SK-N-SH (cell line): Measurements from ENCODE around the gene SPG11. TPM values are rescaled to one million over a fixed set of nuclear protein-coding genes. Genes with fewer than 3 reads are reported as not detected.

ENCODE experiments used
- CTCF ChIA-PET: fragments of 300-600, 350-600 bp; formaldehyde crosslinking; extraction: SDS; loops from one replicate; lab custom pipeline; 2021; lab: Yijun Ruan, JAX
- POLR2A ChIA-PET: fragments of 350-600 bp; sonication (Branson Sonifier 250); formaldehyde crosslinking; extraction: SDS; loops from one replicate; lab custom pipeline; 2020; ENCODE audit warnings: antibody characterized with exemption, inconsistent platforms; lab: Yijun Ruan, JAX
- DNase-seq: peaks from one replicate; pipeline ENCODE4 v3.0.0; 2012
- H2AFZ ChIP-seq: fragments of 200-600 bp; sonication (generic); 2 replicates; pipeline ENCODE4 v1.8.1; 2016; ENCODE audit warnings: antibody characterized with exemption, mild to moderate bottlenecking, low read depth
- H3F3A ChIP-seq: fragments of 200-600 bp; sonication (generic); replicated peaks from 2 replicates; pipeline ENCODE3; 2016; ENCODE audit warnings: antibody characterized with exemption, mild to moderate bottlenecking; ENCODE audit not compliant: insufficient read depth
- H3K27ac ChIP-seq, 2 experiments: fragments of 200-500 bp in 1 of 2; fragments of 200-600 bp in 1 of 2; sonication (Bioruptor generic) in 1 of 2; sonication (generic), shearing (Covaris generic) in 1 of 2; 2 replicates each; pipeline versions ENCODE4 v1.5.1 to v1.6.1; 2014 to 2016; ENCODE audit warnings: low read depth in 2 of 2, inconsistent platforms in 1 of 2, low read length in 1 of 2, mild to moderate bottlenecking in 1 of 2, mixed read lengths in 1 of 2
- H3K27me3 ChIP-seq: fragments of 200-600 bp; sonication (generic), shearing (Covaris generic); 2 replicates; pipeline ENCODE4 v1.6.1; 2016; ENCODE audit warnings: mixed run types; ENCODE audit not compliant: insufficient read depth
- H3K36me3 ChIP-seq, 2 experiments: fragments of 200-500 bp in 1 of 2; fragments of 200-600 bp in 1 of 2; sonication (Bioruptor generic) in 1 of 2; sonication (generic) in 1 of 2; replicated peaks in 1 of 2; 2 replicates each; pipeline versions ENCODE3 to v1.5.1; 2014 to 2016; ENCODE audit warnings: low read length in 1 of 2, mild to moderate bottlenecking in 1 of 2; ENCODE audit not compliant: insufficient read depth in 2 of 2, control insufficient read depth in 1 of 2
- H3K4me1 ChIP-seq, 2 experiments: fragments of 200-500 bp in 1 of 2; fragments of 200-600 bp in 1 of 2; sonication (Bioruptor generic) in 1 of 2; sonication (generic), shearing (Covaris generic) in 1 of 2; 2 replicates each; pipeline versions ENCODE4 v1.5.1 to v1.6.1; 2014 to 2016; ENCODE audit warnings: low read depth in 1 of 2, low read length in 1 of 2, mixed run types in 1 of 2; ENCODE audit not compliant: insufficient read depth in 2 of 2, control insufficient read depth in 1 of 2
- H3K4me2 ChIP-seq: fragments of 200-600 bp; sonication (generic), shearing (Covaris generic); 2 replicates; pipeline ENCODE4 v1.6.1; 2017; ENCODE audit warnings: mixed run types
- H3K4me3 ChIP-seq, 2 experiments: fragments of 200-500 bp in 1 of 2; fragments of 200-600 bp in 1 of 2; sonication (Bioruptor generic) in 1 of 2; sonication (generic), shearing (Covaris generic) in 1 of 2; 2 replicates each; pipeline versions ENCODE4 v1.5.1 to v1.8.1; 2014 to 2016; ENCODE audit warnings: low read depth in 2 of 2, inconsistent platforms in 1 of 2, low read length in 1 of 2, mild to moderate bottlenecking in 1 of 2, mixed read lengths in 1 of 2, moderate library complexity in 1 of 2
- H3K79me2 ChIP-seq: fragments of 200-600 bp; sonication (generic); 2 replicates; pipeline ENCODE4 v1.8.1; 2017; ENCODE audit warnings: mild to moderate bottlenecking; ENCODE audit not compliant: insufficient read depth
- H3K9ac ChIP-seq: fragments of 200-600 bp; sonication (generic); 2 replicates; pipeline ENCODE4 v1.6.1; 2017; ENCODE audit warnings: mixed run types
- H3K9me2 ChIP-seq: fragments of 200-600 bp; sonication (generic); 2 replicates; pipeline ENCODE4 v1.6.1; 2017; ENCODE audit warnings: mixed run types
- H3K9me3 ChIP-seq: fragments of 200-600 bp; sonication (generic); 2 replicates; pipeline ENCODE4 v1.6.1; 2017; ENCODE audit warnings: mixed run types, mild to moderate bottlenecking, moderate library complexity
- H4K20me1 ChIP-seq: fragments of 200-600 bp; sonication (generic); 2 replicates; pipeline ENCODE4 v1.6.1; 2017; ENCODE audit warnings: mild to moderate bottlenecking, mixed run types; ENCODE audit not compliant: insufficient read depth
- CHD2 ChIP-seq: fragments of 150-350 bp; IDR thresholded peaks from 2 replicates; pipeline ENCODE4 v1.6.1; 2018; ENCODE audit warnings: low read length; ENCODE audit not compliant: partially characterized antibody
- ELF1 ChIP-seq: IDR thresholded peaks from 2 replicates; pipeline ENCODE4 v1.4.0; 2012
- EP300 ChIP-seq, 2 experiments: IDR thresholded peaks; 2 replicates each; pipeline versions ENCODE4 v1.4.0 to v1.6.1; 2012; ENCODE audit warnings: borderline replicate concordance in 1 of 2, low read depth in 1 of 2, low read length in 1 of 2
- FOXJ3 ChIP-seq: sonication (generic); formaldehyde crosslinking; IDR thresholded peaks from 2 replicates; pipeline ENCODE4 v1.5.1; 2020; ENCODE audit warnings: mild to moderate bottlenecking, missing genetic modification reagents
- GABPA ChIP-seq: IDR thresholded peaks from 2 replicates; pipeline ENCODE4 v1.4.0; 2012; ENCODE audit warnings: low read depth, mild to moderate bottlenecking
- GATA2 ChIP-seq: sonication (generic); formaldehyde crosslinking; IDR thresholded peaks from 2 replicates; pipeline ENCODE4 v1.5.0; 2020; ENCODE audit warnings: mild to moderate bottlenecking, missing genetic modification reagents
- IRF3 ChIP-seq: fragments of 150-350 bp; IDR thresholded peaks from 2 replicates; pipeline ENCODE4 v1.6.1; 2016; ENCODE audit warnings: mild to moderate bottlenecking, low read depth, low read length
- JUND ChIP-seq: IDR thresholded peaks from 2 replicates; pipeline ENCODE4 v1.4.0; 2012
- MAX ChIP-seq: IDR thresholded peaks from 2 replicates; pipeline ENCODE4 v1.4.0; 2012; ENCODE audit warnings: low read depth
- MEF2A ChIP-seq: IDR thresholded peaks from 2 replicates; pipeline ENCODE4 v1.4.0; 2012; ENCODE audit warnings: low read depth, borderline replicate concordance
- NFIC ChIP-seq: IDR thresholded peaks from 2 replicates; pipeline ENCODE4 v1.4.0; 2012; ENCODE audit warnings: borderline replicate concordance
- NRF1 ChIP-seq: IDR thresholded peaks from 2 replicates; pipeline ENCODE4 v1.6.1; 2012; ENCODE audit warnings: low read depth, mild to moderate bottlenecking, low read length
- PBX3 ChIP-seq: IDR thresholded peaks from 2 replicates; pipeline ENCODE4; 2012
- POLR2AphosphoS5 ChIP-seq: IDR thresholded peaks from 2 replicates; pipeline ENCODE4 v1.6.1; 2012; ENCODE audit warnings: low read depth, low read length
- RCOR1 ChIP-seq: fragments of 150-350 bp; IDR thresholded peaks from 2 replicates; pipeline ENCODE4 v1.6.1; 2017; ENCODE audit warnings: antibody characterized with exemption, low read length
- REST ChIP-seq: IDR thresholded peaks from 2 replicates; pipeline ENCODE4 v1.6.1; 2012; ENCODE audit warnings: mild to moderate bottlenecking, low read depth, low read length, moderate library complexity
- RXRA ChIP-seq: IDR thresholded peaks from 2 replicates; pipeline ENCODE4 v1.4.0; 2012; ENCODE audit warnings: low read depth, mild to moderate bottlenecking, borderline replicate concordance
- TAF1 ChIP-seq: IDR thresholded peaks from 2 replicates; pipeline ENCODE4 v1.6.1; 2012; ENCODE audit warnings: low read depth, mild to moderate bottlenecking, low read length, moderate library complexity, borderline replicate concordance
- TCF12 ChIP-seq: IDR thresholded peaks from 2 replicates; pipeline ENCODE4 v1.4.0; 2012
- USF2 ChIP-seq: fragments of 150-350 bp; IDR thresholded peaks from 2 replicates; pipeline ENCODE4 v1.6.1; 2017; ENCODE audit warnings: antibody characterized with exemption, low read length, low read depth, borderline replicate concordance
- ZBTB33 ChIP-seq: IDR thresholded peaks from 2 replicates; pipeline ENCODE4 v1.4.0; 2012; ENCODE audit warnings: low read depth, borderline replicate concordance
- WGBS: methylation state at CpG from one replicate; pipeline ENCODE4 v1.1.6; 2017; ENCODE audit warnings: low lambda C conversion rate; 5-methylcytosine and 5-hydroxymethylcytosine counted together
- polyA plus RNA-seq, 3 experiments: library from polyadenylated mRNA; depleted of rRNA; stranded (reverse); fragments of >200 nt; gene quantifications; 2 replicates each; pipeline ENCODE4 v1.2.3, GENCODE V29; 2012

SPG11 gene
- polyA plus RNA-seq, 1 of the 3 experiments (the other 2 are of a cell fraction), result 36.3 TPM

GRCh38 chr15:44623178-44623577, 40.3 kb downstream of the SPG11 start:
- no peaks in the 10 kb centered on the region for H3K9me3 ChIP-seq
- H3K79me2 ChIP-seq, result no peaks in the 10 kb centered on the region
- no peaks in the 10 kb centered on the region for H3F3A ChIP-seq
- H3K9me2 ChIP-seq, result no peaks in the 10 kb centered on the region
- H3K4me3 ChIP-seq, result no peak overlapping the region
- H3K4me2 ChIP-seq, result no peak overlapping the region
- H4K20me1 ChIP-seq, result no peaks in the 10 kb centered on the region
- DNase-seq, result no peak
- TF ChIP-seq USF2 (no peak), CHD2 (no peak), ELF1 (no peak), PBX3 (no peak), MEF2A (no peak), EP300 (IDR thresholded peaks at IDR 0.05; ENCODE audit: borderline replicate concordance in 1 of 2, low read depth in 1 of 2, low read length in 1 of 2) (no peak), POLR2AphosphoS5 (no peak), JUND (no peak), FOXJ3 (CRISPR knock-in tag) (no peak), IRF3 (no peak), RXRA (no peak), GATA2 (CRISPR knock-in tag) (no peak)
- TF ChIP-seq, all 33 proteins: peak for 0
- Histone ChIP-seq H3K9ac (no peak overlapping the region), H3K27me3 (no peaks in the 10 kb centered on the region), H3K4me1 (no peaks in the 10 kb centered on the region), H3K27ac (no peak overlapping the region), H2AFZ (no peak overlapping the region), H3K36me3 (peaks cover 50 to 73% of the 10 kb centered on the region in 2 experiments)
- ChIA-PET CTCF (no interaction called here), POLR2A (no interaction called here)

GRCh38 chr15:44620081-44620480, 43.4 kb downstream of the SPG11 start:
- DNase-seq, result no peak
- POLR2A ChIA-PET, result no interaction called here
- H3K9me2 ChIP-seq, result no peaks in the 10 kb centered on the region
- no peak overlapping the region for H2AFZ ChIP-seq
- no peak overlapping the region for H3K4me2 ChIP-seq
- H3K9me3 ChIP-seq, result no peaks in the 10 kb centered on the region
- H3F3A ChIP-seq, result no peaks in the 10 kb centered on the region
- whole genome bisulfite sequencing, result 97% methylated on average over 1 of the region's 1 CpG
- H3K4me1 ChIP-seq, result no peaks in the 10 kb centered on the region
- no peak overlapping the region for H3K27ac ChIP-seq
- no peaks in the 10 kb centered on the region for H4K20me1 ChIP-seq
- H3K9ac ChIP-seq, result no peak overlapping the region
- H3K27me3 ChIP-seq, result no peaks in the 10 kb centered on the region
- H3K4me3 ChIP-seq, result no peak overlapping the region
- CTCF ChIA-PET, result interaction anchor here (1.4 to 1.5 kb wide), 3 partner anchors 22 to 35 kb away, joined by 3 to 4 read pairs (median 3); no protein-coding TSS in a partner anchor
- no peaks in the 10 kb centered on the region for H3K79me2 ChIP-seq
- H3K36me3 ChIP-seq, result peaks cover 49 to 76% of the 10 kb centered on the region in 2 experiments
- no peak for TF ChIP-seq FOXJ3 (CRISPR knock-in tag)
- TF ChIP-seq REST, result no peak
- TF ChIP-seq TCF12, result no peak
- no peak for TF ChIP-seq MAX
- no peak for TF ChIP-seq ZBTB33
- no peak for TF ChIP-seq NRF1
- no peak for TF ChIP-seq TAF1
- TF ChIP-seq NFIC, result no peak
- TF ChIP-seq POLR2AphosphoS5, result no peak
- TF ChIP-seq JUND, result no peak
- TF ChIP-seq RCOR1, result no peak
- TF ChIP-seq GABPA, result no peak
